Heart right ventricle (tissue), 16 donors: ENCODE results near the gene SRSF3. TPM values are rescaled to one million over a fixed set of nuclear protein-coding genes. Genes with fewer than 3 reads are reported as not detected.

Source experiments
- ATAC-seq, 8 donors: fragments of 200-7000 bp; cut with Tn5 transposase; one replicate each; pipeline ENCODE4 v1.9.1; 2020; ENCODE audit warnings: mild to moderate bottlenecking in 8 of 8, moderate library complexity in 8 of 8, moderate number of reproducible peaks in 1 of 8
- DNase-seq, 2 donors: peaks; one replicate each; pipeline ENCODE4 v3.0.0-alpha.2; 2020
- H3K27ac ChIP-seq, 10 donors: fragments of 200-600 bp; sonication (generic) in 2 of 10; one replicate each; pipeline versions ENCODE4 v1.5.0 to v1.8.0; 2020 to 2022; ENCODE audit warnings: mild to moderate bottlenecking in 3 of 10
- H3K27me3 ChIP-seq, 7 donors: fragments of 200-600 bp; one replicate each; pipeline ENCODE4 v1.8.0; 2021 to 2022; ENCODE audit warnings: mild to moderate bottlenecking in 2 of 7
- H3K36me3 ChIP-seq, 9 donors: fragments of 200-600 bp; sonication (generic) in 1 of 9; one replicate each; pipeline versions ENCODE4 v1.5.0 to v1.8.0; 2020 to 2022; ENCODE audit warnings: mild to moderate bottlenecking in 2 of 9
- H3K4me1 ChIP-seq, 9 donors: fragments of 200-600 bp; sonication (generic) in 1 of 9; one replicate each; pipeline versions ENCODE4 v1.5.0 to v1.8.0; 2020 to 2022; ENCODE audit warnings: mild to moderate bottlenecking in 4 of 9
- H3K4me3 ChIP-seq, 10 donors: fragments of 200-600 bp; sonication (generic) in 2 of 10; one replicate each; pipeline versions ENCODE4 v1.5.0 to v1.8.0; 2020 to 2022; ENCODE audit warnings: mild to moderate bottlenecking in 7 of 10, moderate library complexity in 2 of 10
- H3K9me3 ChIP-seq, 11 donors: fragments of 200-600 bp in 10 of 11; sonication (generic) in 2 of 11; one replicate each; pipeline versions ENCODE4 v1.5.0 to v1.8.0; 2013 to 2022; ENCODE audit warnings: mild to moderate bottlenecking in 2 of 11, control low read depth in 1 of 11, moderate library complexity in 1 of 11
- WGBS, 2 donors: extraction: QIAGEN DNeasy Blood & Tissue Kit; methylation state at CpG; one replicate each; pipeline ENCODE4 v1.1.7; 2013; ENCODE audit warnings: inconsistent platforms in 1 of 2; 5-methylcytosine and 5-hydroxymethylcytosine counted together
- intact Hi-C, 10 donors: fragments of 100-400 bp; cut with DNase I; formaldehyde crosslinking; loops; one replicate each; pipeline versions ENCODE4 v1.11.1 to v1.14.2; 2022
- polyA plus RNA-seq, 2 donors: library from polyadenylated mRNA; stranded (reverse); fragments of 200-250 nt; gene quantifications; one replicate each; pipeline ENCODE4 v1.2.3, GENCODE V29; 2013
- total RNA-seq, 10 donors: library from RNA; stranded (reverse); fragmentation: NEBNext Ultra II Directional in 3 of 10; extraction: Animal tissue kit (Norgen Biotek cat#: 25700) in 3 of 10; gene quantifications; one replicate each; pipeline versions ENCODE4 v1.2.1 to v1.2.4, GENCODE V29; 2021 to 2023
- TF ChIP-seq, protein P1 (sequence below), 9 donors: fragments of 200-600 bp; sonication (generic) in 2 of 9; IDR thresholded peaks; one replicate each; pipeline versions ENCODE4 v1.5.0 to v1.8.0; 2021 to 2022; ENCODE audit warnings: antibody characterized with exemption in 9 of 9, mild to moderate bottlenecking in 5 of 9, moderate library complexity in 1 of 9
- donor health status: Arrhythmogenic right ventricular cardiomyopathy.
- donor health status: ischemic (EF 13 %, LVEDD 7.1; RV severe dilation, severe dysfunction).
- donor health status: healthy with polysubstance abuse.
- donor health status: DM: no; HTN: yes; CAD: no.
- donor health status: DM: no; HTN: no; CAD: no.
- donor health status: ischemic (EF 25% LVEDD 6.9; RV normal size, moderate dysfunction).
- donor health status: ischemic (EF 25% LVEDD 5.7; RV mildly dilated, moderate dysfunction).
- donor health status: healthy.
- donor health status: DM: yes; HTN: yes; CAD: no.
- donor health status: Ischemic cardiomyopathy.
- donor health status: ischemic (EF 35%, LVEDD 5.7; RV mildly dilated, moderate dysfunction).
- donor health status: nonischemic (EF 11% LVEDD 7.7; RV severe dilation, severe dysfunction).
- donor health status: DM: yes; HTN: yes; CAD: no.
- donor health status: PGD.
- donor health status: ischemic (EF 29% LVEDD 5.4; RV normal size, mild dysfunction).
- donor health status: nonischemic (EF 23%, LVEDD 6.1; RV moderate dilation, normal function).

Gene SRSF3
- total and polyA plus RNA-seq, 12 donors, result 105 to 196 (median 131) TPM

DNA sequence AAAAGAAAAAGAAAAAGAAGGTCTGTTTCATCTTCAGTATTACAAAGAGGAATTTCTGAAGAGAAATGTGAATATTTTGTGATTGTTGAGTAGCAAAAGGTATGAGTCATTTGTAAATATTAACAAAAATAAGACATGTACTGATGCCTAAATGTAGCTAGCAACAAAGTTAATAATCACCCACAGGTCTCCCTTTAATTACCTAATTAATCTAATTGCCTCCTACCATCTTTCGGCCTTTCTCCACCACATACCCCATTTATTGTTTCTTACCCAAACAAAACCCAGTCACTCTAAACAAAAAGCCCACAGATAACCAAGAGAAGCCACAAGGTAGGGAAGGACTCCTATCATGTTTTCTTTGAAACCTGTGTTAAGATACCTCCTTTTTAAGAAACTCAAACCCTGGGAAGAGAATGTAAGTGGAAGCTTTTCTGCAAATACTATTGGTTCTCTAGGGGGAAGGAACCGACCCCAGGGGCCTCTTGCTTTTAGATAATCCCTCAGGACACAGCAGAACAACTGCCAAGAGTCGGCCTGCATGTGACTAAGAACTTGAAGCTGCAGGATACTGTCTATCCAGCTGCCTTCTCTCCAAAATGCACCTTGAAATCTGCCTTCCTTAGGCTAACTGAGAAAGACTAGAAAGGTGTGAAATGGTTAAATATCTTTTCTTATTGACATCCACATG lies 30.8 kb upstream of the SRSF3 start:
- Histone ChIP-seq H3K9me3 (no peaks in the 10 kb centered on the region), H3K4me3 (no peak overlapping the region), H3K36me3 (no peaks in the 10 kb centered on the region), H3K27me3 (no peaks in the 10 kb centered on the region), H3K27ac (no peak overlapping the region), H3K4me1 (peaks cover 0 to 7% (median 0%) of the 10 kb centered on the region in 9 donors)
- ATAC-seq (no peak), DNase-seq (no peak)
- TF ChIP-seq, protein P1, sequence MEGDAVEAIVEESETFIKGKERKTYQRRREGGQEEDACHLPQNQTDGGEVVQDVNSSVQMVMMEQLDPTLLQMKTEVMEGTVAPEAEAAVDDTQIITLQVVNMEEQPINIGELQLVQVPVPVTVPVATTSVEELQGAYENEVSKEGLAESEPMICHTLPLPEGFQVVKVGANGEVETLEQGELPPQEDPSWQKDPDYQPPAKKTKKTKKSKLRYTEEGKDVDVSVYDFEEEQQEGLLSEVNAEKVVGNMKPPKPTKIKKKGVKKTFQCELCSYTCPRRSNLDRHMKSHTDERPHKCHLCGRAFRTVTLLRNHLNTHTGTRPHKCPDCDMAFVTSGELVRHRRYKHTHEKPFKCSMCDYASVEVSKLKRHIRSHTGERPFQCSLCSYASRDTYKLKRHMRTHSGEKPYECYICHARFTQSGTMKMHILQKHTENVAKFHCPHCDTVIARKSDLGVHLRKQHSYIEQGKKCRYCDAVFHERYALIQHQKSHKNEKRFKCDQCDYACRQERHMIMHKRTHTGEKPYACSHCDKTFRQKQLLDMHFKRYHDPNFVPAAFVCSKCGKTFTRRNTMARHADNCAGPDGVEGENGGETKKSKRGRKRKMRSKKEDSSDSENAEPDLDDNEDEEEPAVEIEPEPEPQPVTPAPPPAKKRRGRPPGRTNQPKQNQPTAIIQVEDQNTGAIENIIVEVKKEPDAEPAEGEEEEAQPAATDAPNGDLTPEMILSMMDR (IDR thresholded peaks at IDR 0.05), result no peak
- 43 to 50% methylated on average over 3 of the region's 3 CpGs for WGBS, 2 donors
- intact Hi-C loops, result no loop called here

GRCh38 chr6:36563928-36564284 lies 30.3 kb upstream of the SRSF3 start:
- 85 to 90% methylated on average over 4 of the region's 4 CpGs for WGBS, 2 donors
- intact Hi-C loops, result no loop called here
- H3K27ac ChIP-seq, result no peak overlapping the region
- DNase-seq (no peak), ATAC-seq (no peak)
- H3K9me3 ChIP-seq, result no peaks in the 10 kb centered on the region
- no peaks in the 10 kb centered on the region for H3K36me3 ChIP-seq
- H3K27me3 ChIP-seq, result no peaks in the 10 kb centered on the region
- no peak overlapping the region for H3K4me3 ChIP-seq
- TF ChIP-seq, protein P1 (IDR thresholded peaks at IDR 0.05), result no peak
- H3K4me1 ChIP-seq, result peaks cover 0 to 4% (median 0%) of the 10 kb centered on the region in 9 donors

- no peaks in the 10 kb centered on the region for H3K36me3 ChIP-seq
- H3K4me1 ChIP-seq, result no peaks in the 10 kb centered on the region
- intact Hi-C loops, result no loop called here
- H3K27me3 ChIP-seq, result no peaks in the 10 kb centered on the region
- no peak overlapping the region for H3K27ac ChIP-seq
- H3K9me3 ChIP-seq, result peaks cover 0 to 6% (median 0%) of the 10 kb centered on the region in 11 donors
- no peak overlapping the region for H3K4me3 ChIP-seq
- TF ChIP-seq, protein P1 (IDR thresholded peaks at IDR 0.05), result no peak
- ATAC-seq, result no peak
- 88 to 90% methylated on average over 8 of the region's 8 CpGs for WGBS, 2 donors
- DNase-seq, result no peak
Measured at GRCh38 chr6:36566418-36566905, 27.7 kb upstream of the SRSF3 start.

GRCh38 chr6:36570264-36570663 lies 23.9 kb upstream of the SRSF3 start:
- no peaks in the 10 kb centered on the region for H3K4me1 ChIP-seq
- intact Hi-C loops, result no loop called here
- DNase-seq (no peak), ATAC-seq (no peak)
- no peak overlapping the region for H3K4me3 ChIP-seq
- WGBS, 2 donors, result 94% methylated on average over 2 of the region's 2 CpGs
- no peaks in the 10 kb centered on the region for H3K36me3 ChIP-seq
- TF ChIP-seq, protein P1 (IDR thresholded peaks at IDR 0.05), result no peak
- H3K9me3 ChIP-seq, result peaks cover 0 to 13% (median 0%) of the 10 kb centered on the region in 11 donors
- no peak overlapping the region for H3K27ac ChIP-seq
- no peaks in the 10 kb centered on the region for H3K27me3 ChIP-seq
